Measurements from ENCODE around the gene ITPK1. TPM values are rescaled to one million over a fixed set of nuclear protein-coding genes. Genes with fewer than 3 reads are reported as not detected.

Gene ITPK1
- total RNA-seq, 2 donors from 2014 or later = 77.1 to 118 TPM

GRCh38 chr14:93156693-93157369, 41.1 kb upstream of the ITPK1 start:
- Histone ChIP-seq H3K27me3 (replicated peaks; ENCODE audit: insufficient read depth) (no peaks in the 10 kb centered on the region), H3K4me1 (replicated peaks) (no peaks in the 10 kb centered on the region), H3K36me3 (no peaks in the 10 kb centered on the region), H3K27ac (no peak overlapping the region), H3K9me3 (no peaks in the 10 kb centered on the region), H3K4me3 (no peak overlapping the region)
- TF ChIP-seq POLR2A (IDR thresholded peaks at IDR 0.05) (no peak), CTCF (IDR thresholded peaks at IDR 0.05) (no peak), POLR2AphosphoS5 (IDR thresholded peaks at IDR 0.05) (no peak)
- DNase-seq (ENCODE audit: low spot score) = no peak
- 71% methylated on average over 8 of the region's 8 CpGs for WGBS
- intact Hi-C loops (cut with DNase I) = no loop called here

GRCh38 chr14:93155667-93156066, 39.9 kb upstream of the ITPK1 start:
- Histone ChIP-seq H3K27ac (no peak overlapping the region), H3K4me3 (no peak overlapping the region), H3K9me3 (no peaks in the 10 kb centered on the region), H3K27me3 (replicated peaks; ENCODE audit: insufficient read depth) (no peaks in the 10 kb centered on the region), H3K36me3 (no peaks in the 10 kb centered on the region), H3K4me1 (replicated peaks) (no peaks in the 10 kb centered on the region)
- intact Hi-C loops (cut with DNase I) = no loop called here
- no peak for TF ChIP-seq POLR2A (IDR thresholded peaks at IDR 0.05)
- no peak for TF ChIP-seq CTCF (IDR thresholded peaks at IDR 0.05)
- TF ChIP-seq POLR2AphosphoS5 (IDR thresholded peaks at IDR 0.05) = no peak
- no peak for DNase-seq (ENCODE audit: low spot score)
- WGBS = 70% methylated on average over 2 of the region's 2 CpGs

- intact Hi-C loops (cut with DNase I) = no loop called here
These were observed 37.4 kb upstream of the ITPK1 start for GRCh38 chr14:93153121-93153520.

GRCh38 chr14:93150227-93151208, 34.8 kb upstream of the ITPK1 start:
- Histone ChIP-seq H3K27ac (no peak overlapping the region), H3K27me3 (replicated peaks; ENCODE audit: insufficient read depth) (no peaks in the 10 kb centered on the region), H3K9me3 (no peaks in the 10 kb centered on the region), H3K4me3 (no peak overlapping the region), H3K36me3 (no peaks in the 10 kb centered on the region), H3K4me1 (replicated peaks) (no peaks in the 10 kb centered on the region)
- 29% methylated on average over 16 of the region's 16 CpGs for WGBS
- TF ChIP-seq POLR2AphosphoS5 (IDR thresholded peaks at IDR 0.05) (no peak), CTCF (IDR thresholded peaks at IDR 0.05) (no peak), POLR2A (IDR thresholded peaks at IDR 0.05) (no peak)
- intact Hi-C loops (cut with DNase I) = no loop called here
- no peak for DNase-seq (ENCODE audit: low spot score)

More at GRCh38 chr14:93153121-93153520, 37.4 kb upstream of the ITPK1 start:
- Histone ChIP-seq H3K36me3 (no peaks in the 10 kb centered on the region), H3K4me3 (no peak overlapping the region), H3K4me1 (replicated peaks) (no peaks in the 10 kb centered on the region), H3K27me3 (replicated peaks; ENCODE audit: insufficient read depth) (no peaks in the 10 kb centered on the region), H3K27ac (no peak overlapping the region), H3K9me3 (no peaks in the 10 kb centered on the region)
- no peak for TF ChIP-seq CTCF (IDR thresholded peaks at IDR 0.05)
- TF ChIP-seq POLR2AphosphoS5 (IDR thresholded peaks at IDR 0.05) = no peak
- TF ChIP-seq POLR2A (IDR thresholded peaks at IDR 0.05) = no peak
- WGBS = 85% methylated on average over 7 of the region's 7 CpGs
- no peak for DNase-seq (ENCODE audit: low spot score)

Measured in prostate gland (tissue), 2 donors.